Endothelial cell of umbilical vein (primary cell): ENCODE data around the gene CHCHD5.
"Not testable (repeated sequence)": the region's sequence is repeated elsewhere in the genome, so short reads cannot be mapped to it uniquely, and the experiment has no call there.

ENCODE experiments used
- GATA2 ChIP-seq: IDR thresholded peaks from 2 replicates; pipeline ENCODE4 v1.7.0; 2011; ENCODE audit warnings: low read depth, mild to moderate bottlenecking, moderate library complexity, mixed read lengths, low read length; ENCODE audit not compliant: insufficient read length, insufficient read depth
- TF ChIP-seq, protein P1 (sequence below): IDR thresholded peaks from 2 replicates; pipeline ENCODE4 v1.6.1; 2011; ENCODE audit not compliant: insufficient read depth, insufficient read length
- TF ChIP-seq, protein P2 (sequence below), 2 donors: IDR thresholded peaks; 1 replicate in 1 of 2; 2 replicates in 1 of 2; pipeline ENCODE4 v1.5.1; 2011; ENCODE audit warnings: low read length in 2 of 2, mild to moderate bottlenecking in 2 of 2, moderate library complexity in 2 of 2, control low read depth in 1 of 2, inconsistent platforms in 1 of 2, low read depth in 1 of 2; ENCODE audit not compliant: insufficient read depth in 1 of 2; ENCODE audit errors: extremely low read depth in 1 of 2

DNA sequence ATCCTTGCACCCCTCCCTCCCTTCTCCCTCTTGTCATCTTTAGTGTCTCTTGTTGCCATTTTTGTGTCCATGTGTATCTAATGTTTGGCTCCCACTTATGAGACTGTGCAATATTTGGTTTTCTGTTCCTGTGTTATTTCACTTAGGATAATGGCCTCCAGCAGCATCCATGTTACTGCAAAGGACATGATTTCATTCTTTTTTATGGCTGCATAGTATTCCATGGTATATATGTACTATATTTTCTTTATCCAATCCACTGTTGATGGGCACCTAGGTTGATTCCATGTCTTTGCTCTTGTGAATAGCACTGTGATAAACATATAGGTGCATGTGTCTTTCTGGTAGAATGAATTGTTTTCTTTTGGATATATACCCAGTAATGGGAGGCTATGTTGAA lies 47.7 kb upstream of the CHCHD5 start:
- TF ChIP-seq, protein P1, sequence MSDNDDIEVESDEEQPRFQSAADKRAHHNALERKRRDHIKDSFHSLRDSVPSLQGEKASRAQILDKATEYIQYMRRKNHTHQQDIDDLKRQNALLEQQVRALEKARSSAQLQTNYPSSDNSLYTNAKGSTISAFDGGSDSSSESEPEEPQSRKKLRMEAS, result not testable (repeated sequence)
- TF ChIP-seq, protein P2, sequence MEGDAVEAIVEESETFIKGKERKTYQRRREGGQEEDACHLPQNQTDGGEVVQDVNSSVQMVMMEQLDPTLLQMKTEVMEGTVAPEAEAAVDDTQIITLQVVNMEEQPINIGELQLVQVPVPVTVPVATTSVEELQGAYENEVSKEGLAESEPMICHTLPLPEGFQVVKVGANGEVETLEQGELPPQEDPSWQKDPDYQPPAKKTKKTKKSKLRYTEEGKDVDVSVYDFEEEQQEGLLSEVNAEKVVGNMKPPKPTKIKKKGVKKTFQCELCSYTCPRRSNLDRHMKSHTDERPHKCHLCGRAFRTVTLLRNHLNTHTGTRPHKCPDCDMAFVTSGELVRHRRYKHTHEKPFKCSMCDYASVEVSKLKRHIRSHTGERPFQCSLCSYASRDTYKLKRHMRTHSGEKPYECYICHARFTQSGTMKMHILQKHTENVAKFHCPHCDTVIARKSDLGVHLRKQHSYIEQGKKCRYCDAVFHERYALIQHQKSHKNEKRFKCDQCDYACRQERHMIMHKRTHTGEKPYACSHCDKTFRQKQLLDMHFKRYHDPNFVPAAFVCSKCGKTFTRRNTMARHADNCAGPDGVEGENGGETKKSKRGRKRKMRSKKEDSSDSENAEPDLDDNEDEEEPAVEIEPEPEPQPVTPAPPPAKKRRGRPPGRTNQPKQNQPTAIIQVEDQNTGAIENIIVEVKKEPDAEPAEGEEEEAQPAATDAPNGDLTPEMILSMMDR (IDR thresholded peaks at IDR 0.05; ENCODE audit: extremely low read depth in 1 of 2, insufficient read depth in 1 of 2, low read depth in 1 of 2, low read length in 2 of 2), result not testable (repeated sequence)
- TF ChIP-seq GATA2, result not testable (repeated sequence)
